Naive B cell (primary cell): ENCODE results near the gene NTPCR. TPM values are rescaled to one million over a fixed set of nuclear protein-coding genes. Genes with fewer than 3 reads are reported as not detected.
"Not testable (repeated sequence)": the region's sequence is repeated elsewhere in the genome, so short reads cannot be mapped to it uniquely, and the experiment has no call there.

Source experiments
- ATAC-seq, 2 donors: fragments of 150-1000 bp; cut with Tn5 transposase; 2 replicates each; pipeline ENCODE4 v1.10.0; 2021; ENCODE audit warnings: low read depth in 2 of 2, mild to moderate bottlenecking in 2 of 2, moderate library complexity in 2 of 2
- DNase-seq: peaks from one replicate; pipeline ENCODE4 v3.0.0; 2022
- H3K27ac Mint-ChIP-seq, 6 donors: one replicate each; pipeline ENCODE4 v1.8.0; 2020 to 2022; ENCODE audit warnings: mild to moderate bottlenecking in 6 of 6, mixed read lengths in 6 of 6, moderate library complexity in 5 of 6, inconsistent platforms in 2 of 6
- H3K27me3 Mint-ChIP-seq, 3 donors: one replicate each; pipeline ENCODE4 v1.8.0; 2021 to 2022; ENCODE audit warnings: mixed read lengths in 3 of 3, mild to moderate bottlenecking in 1 of 3
- H3K36me3 Mint-ChIP-seq, 2 donors: one replicate each; pipeline ENCODE4 v1.8.0; 2020 to 2022; ENCODE audit warnings: mixed read lengths in 2 of 2, inconsistent platforms in 1 of 2, mild to moderate bottlenecking in 1 of 2
- H3K4me1 Mint-ChIP-seq, 3 donors: one replicate each; pipeline ENCODE4 v1.8.0; 2020 to 2022; ENCODE audit warnings: mixed read lengths in 3 of 3, inconsistent platforms in 1 of 3, mild to moderate bottlenecking in 1 of 3, moderate library complexity in 1 of 3
- H3K4me3 Mint-ChIP-seq, 8 donors: one replicate each; pipeline ENCODE4 v1.8.0; 2020 to 2022; ENCODE audit warnings: mild to moderate bottlenecking in 8 of 8, mixed read lengths in 8 of 8, moderate library complexity in 8 of 8, inconsistent platforms in 2 of 8
- H3K9me3 Mint-ChIP-seq, 7 donors: one replicate each; pipeline ENCODE4 v1.8.0; 2020 to 2022; ENCODE audit warnings: mixed read lengths in 7 of 7, mild to moderate bottlenecking in 5 of 7, inconsistent platforms in 2 of 7, moderate library complexity in 1 of 7
- polyA plus RNA-seq, 6 donors: library from polyadenylated mRNA; unstranded; fragments of 300-500 nt; fragmentation: Illumina TruSeq; gene quantifications; one replicate each; pipeline ENCODE4 v1.2.3, GENCODE V29; 2021; ENCODE audit warnings: low read depth in 6 of 6

Gene NTPCR
- polyA plus RNA-seq, 6 donors from 2014 or later: 27.4 to 58.2 (median 51.0) TPM

- not testable (repeated sequence) for ATAC-seq, H3K27ac Mint-ChIP-seq, H3K27me3 Mint-ChIP-seq, H3K4me3 Mint-ChIP-seq, H3K36me3 Mint-ChIP-seq, H3K9me3 Mint-ChIP-seq, H3K4me1 Mint-ChIP-seq, DNase-seq
Measured at GRCh38 chr1:232914271-232914670, 36.1 kb upstream of the NTPCR start.

GRCh38 chr1:232915212-232915611, 35.2 kb upstream of the NTPCR start:
- Mint-ChIP-seq H3K4me1 (no peaks in the 10 kb centered on the region), H3K9me3 (peaks cover 0 to 4% (median 0%) of the 10 kb centered on the region in 7 donors), H3K4me3 (no peak overlapping the region), H3K27ac (no peak overlapping the region), H3K27me3 (peaks cover 0 to 10% (median 6%) of the 10 kb centered on the region in 3 donors), H3K36me3 (no peaks in the 10 kb centered on the region)
- DNase-seq (no peak), ATAC-seq (no peak)

DNA sequence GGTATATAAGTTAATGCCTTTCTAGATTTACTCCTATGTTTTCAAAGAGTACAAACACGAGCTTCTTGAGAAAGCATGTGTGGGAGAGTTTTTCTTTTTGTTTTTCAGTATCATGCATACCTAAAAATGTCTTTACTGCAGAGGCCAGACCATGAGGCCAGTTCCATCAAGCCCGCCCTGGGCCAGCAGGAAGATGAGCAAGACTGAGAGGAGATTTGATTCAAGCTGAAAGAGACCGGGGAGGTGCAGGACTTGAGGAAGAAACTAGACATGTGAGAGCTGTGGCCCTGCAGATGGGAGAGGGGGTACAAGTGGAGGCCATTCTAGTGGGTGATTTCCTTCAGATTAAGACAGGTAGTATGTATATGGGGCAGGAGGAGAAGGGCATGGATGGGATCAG, 33.4 kb upstream of the NTPCR start:
- Mint-ChIP-seq H3K9me3 (peaks cover 0 to 4% (median 0%) of the 10 kb centered on the region in 7 donors), H3K4me3 (no peak overlapping the region), H3K27me3 (peaks cover 0 to 10% (median 6%) of the 10 kb centered on the region in 3 donors), H3K4me1 (no peaks in the 10 kb centered on the region), H3K27ac (no peak overlapping the region), H3K36me3 (no peaks in the 10 kb centered on the region)
- DNase-seq (no peak), ATAC-seq (no peak)

DNA sequence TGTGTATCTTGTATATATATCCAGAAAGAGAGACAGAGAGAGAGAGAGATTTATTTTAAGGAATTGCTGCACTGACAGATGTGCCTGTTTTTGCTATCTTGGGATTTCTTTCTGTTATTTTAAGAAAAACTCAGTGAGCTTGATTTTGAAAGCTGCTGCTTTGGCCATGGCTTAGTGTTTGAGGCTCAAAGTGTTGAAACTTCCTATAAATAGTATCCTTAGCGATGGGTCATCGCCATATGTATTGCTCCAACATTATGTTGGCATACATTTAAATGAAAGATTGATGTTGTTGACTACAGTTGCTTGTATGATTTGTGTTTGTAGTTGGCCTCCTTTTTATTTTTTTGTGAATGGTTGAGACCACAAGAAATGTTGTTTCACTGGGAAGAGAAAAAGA, 29.0 kb upstream of the NTPCR start:
- Mint-ChIP-seq H3K4me3 (no peak overlapping the region), H3K27ac (no peak overlapping the region), H3K27me3 (peaks cover 0 to 10% (median 6%) of the 10 kb centered on the region in 3 donors), H3K4me1 (peaks cover 0 to 2% (median 0%) of the 10 kb centered on the region in 3 donors), H3K9me3 (peaks cover 0 to 4% (median 0%) of the 10 kb centered on the region in 7 donors), H3K36me3 (no peaks in the 10 kb centered on the region)
- ATAC-seq (no peak), DNase-seq (no peak)

DNA sequence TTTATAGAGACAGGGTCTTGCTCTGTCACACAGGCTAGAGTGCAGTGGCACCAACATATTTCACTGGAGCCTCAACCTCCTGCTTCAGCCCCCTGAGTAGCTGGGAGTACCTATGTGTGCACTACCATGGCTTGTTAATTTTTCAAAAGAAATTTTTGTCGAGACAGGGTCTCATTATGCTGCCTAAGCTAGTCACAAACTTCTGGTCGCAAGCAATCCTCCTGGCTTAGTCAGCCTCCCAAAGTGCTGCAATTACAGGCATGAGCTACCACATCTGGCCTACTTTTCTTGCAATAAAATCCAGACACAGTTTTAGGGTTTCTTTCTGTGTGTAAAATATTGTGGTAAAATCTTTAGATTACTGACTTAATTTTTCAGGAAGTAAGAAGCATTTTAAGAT, 27.9 kb upstream of the NTPCR start:
- Mint-ChIP-seq H3K4me3 (no peak overlapping the region), H3K9me3 (peaks cover 0 to 3% (median 0%) of the 10 kb centered on the region in 7 donors)
- no peak for ATAC-seq

DNA sequence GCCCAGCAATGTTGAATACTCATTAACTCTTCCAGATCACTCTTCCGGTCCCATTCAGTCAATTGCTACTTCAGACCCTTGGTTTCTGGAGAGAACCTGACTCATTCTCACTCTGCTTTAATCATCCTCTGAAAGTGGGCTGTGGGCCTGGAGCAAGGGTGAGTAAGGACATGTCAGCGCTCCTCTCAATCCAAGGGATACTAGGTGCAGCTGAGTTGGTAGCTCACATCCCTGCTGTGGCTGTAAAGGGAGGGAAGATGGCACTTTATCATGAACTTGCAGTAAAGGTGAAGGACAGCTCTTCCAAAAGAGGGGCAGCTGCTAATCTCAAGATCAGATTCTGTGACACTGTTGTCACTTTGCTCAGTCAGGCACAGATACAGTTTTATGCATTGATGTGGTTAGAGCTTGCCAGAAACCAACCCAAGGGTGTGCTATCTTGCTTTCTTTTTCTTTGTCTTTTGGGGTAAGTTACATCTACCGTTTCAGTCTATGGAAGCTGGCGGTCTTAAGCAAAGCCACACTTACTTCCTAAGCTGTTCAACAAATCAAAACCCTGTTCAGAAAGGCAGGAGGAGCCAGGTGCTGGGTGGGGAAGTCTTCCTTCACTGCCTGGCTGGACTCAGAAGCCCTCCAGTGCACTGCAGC, 26.5 kb upstream of the NTPCR start:
- Mint-ChIP-seq H3K9me3 (peaks cover 0 to 3% (median 0%) of the 10 kb centered on the region in 7 donors), H3K36me3 (peaks cover 0 to 4% of the 10 kb centered on the region in 2 donors)

More for the DNA sequence above, 27.9 kb upstream of the NTPCR start:
- peaks cover 0 to 4% of the 10 kb centered on the region in 2 donors for H3K36me3 Mint-ChIP-seq
- peaks cover 0 to 10% (median 6%) of the 10 kb centered on the region in 3 donors for H3K27me3 Mint-ChIP-seq
- H3K4me1 Mint-ChIP-seq: peaks cover 0 to 2% (median 0%) of the 10 kb centered on the region in 3 donors
- no peak overlapping the region for H3K27ac Mint-ChIP-seq
- no peak for DNase-seq

GRCh38 chr1:232924874-232925273, 25.5 kb upstream of the NTPCR start:
- ATAC-seq: no peak
- Mint-ChIP-seq H3K4me3 (no peak overlapping the region), H3K9me3 (peaks cover 0 to 3% (median 0%) of the 10 kb centered on the region in 7 donors), H3K27ac (no peak overlapping the region), H3K27me3 (peaks cover 6 to 16% (median 6%) of the 10 kb centered on the region in 3 donors), H3K36me3 (peaks cover 0 to 4% of the 10 kb centered on the region in 2 donors), H3K4me1 (peaks cover 0 to 2% (median 0%) of the 10 kb centered on the region in 3 donors)
- DNase-seq: no peak

More for the DNA sequence above, 26.5 kb upstream of the NTPCR start:
- ATAC-seq (no peak), DNase-seq (no peak)
- H3K27ac Mint-ChIP-seq: no peak overlapping the region
- H3K4me3 Mint-ChIP-seq: no peak overlapping the region
- peaks cover 0 to 2% (median 0%) of the 10 kb centered on the region in 3 donors for H3K4me1 Mint-ChIP-seq
- peaks cover 6 to 16% (median 6%) of the 10 kb centered on the region in 3 donors for H3K27me3 Mint-ChIP-seq

DNA sequence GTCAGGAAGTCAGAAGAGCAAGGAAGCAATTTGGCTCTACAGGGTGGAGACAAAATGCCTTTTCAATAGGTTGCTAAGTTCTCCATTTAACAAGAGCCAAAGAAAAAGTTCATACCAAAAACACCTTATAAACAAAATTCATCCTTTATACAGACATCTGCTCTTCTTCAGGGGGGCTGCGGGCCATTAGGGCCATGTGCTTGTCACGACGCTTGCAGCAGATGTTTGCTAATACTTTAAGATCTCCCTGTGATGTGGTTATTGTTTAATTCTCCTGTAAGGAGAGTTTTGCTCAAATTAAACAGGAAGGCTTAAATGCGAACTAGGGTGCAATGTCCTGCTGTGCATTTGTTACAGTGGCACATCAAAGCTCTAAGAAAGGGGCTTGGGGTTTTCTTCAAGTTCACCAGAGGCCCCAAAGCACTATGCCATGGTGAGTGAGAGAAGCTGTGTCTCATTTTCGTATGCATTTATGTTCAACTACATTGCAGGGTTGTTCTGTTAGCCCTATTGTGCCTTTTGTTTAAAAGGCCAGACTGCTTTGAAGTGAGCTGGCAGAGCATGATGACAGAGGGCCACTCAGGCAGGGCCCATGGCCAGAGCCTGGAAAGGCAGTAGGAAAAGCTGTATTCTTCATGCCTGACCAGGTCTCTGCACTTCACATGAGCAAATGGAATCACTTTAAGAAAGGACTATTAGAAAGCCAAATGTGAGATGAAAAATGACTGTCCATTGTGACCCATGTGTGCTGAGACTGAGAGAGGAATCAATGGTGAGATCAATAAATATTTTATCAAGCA, 24.8 kb upstream of the NTPCR start:
- Mint-ChIP-seq H3K9me3 (peaks cover 0 to 3% (median 0%) of the 10 kb centered on the region in 7 donors), H3K36me3 (peaks cover 0 to 4% of the 10 kb centered on the region in 2 donors), H3K4me3 (no peak overlapping the region), H3K27me3 (peaks cover 6 to 16% (median 6%) of the 10 kb centered on the region in 3 donors), H3K27ac (no peak overlapping the region), H3K4me1 (peaks cover 0 to 2% (median 0%) of the 10 kb centered on the region in 3 donors)
- DNase-seq (no peak), ATAC-seq (no peak)

- H3K36me3 Mint-ChIP-seq, DNase-seq, H3K4me3 Mint-ChIP-seq, H3K9me3 Mint-ChIP-seq, ATAC-seq, H3K4me1 Mint-ChIP-seq: not testable (repeated sequence)
- H3K27me3 Mint-ChIP-seq: peaks cover 6 to 16% (median 10%) of the 10 kb centered on the region in 3 donors
- peak overlapping the region in 1 of 6 donors; percentile 43 for H3K27ac Mint-ChIP-seq
Measured at GRCh38 chr1:232927166-232927565, 23.2 kb upstream of the NTPCR start.

DNA sequence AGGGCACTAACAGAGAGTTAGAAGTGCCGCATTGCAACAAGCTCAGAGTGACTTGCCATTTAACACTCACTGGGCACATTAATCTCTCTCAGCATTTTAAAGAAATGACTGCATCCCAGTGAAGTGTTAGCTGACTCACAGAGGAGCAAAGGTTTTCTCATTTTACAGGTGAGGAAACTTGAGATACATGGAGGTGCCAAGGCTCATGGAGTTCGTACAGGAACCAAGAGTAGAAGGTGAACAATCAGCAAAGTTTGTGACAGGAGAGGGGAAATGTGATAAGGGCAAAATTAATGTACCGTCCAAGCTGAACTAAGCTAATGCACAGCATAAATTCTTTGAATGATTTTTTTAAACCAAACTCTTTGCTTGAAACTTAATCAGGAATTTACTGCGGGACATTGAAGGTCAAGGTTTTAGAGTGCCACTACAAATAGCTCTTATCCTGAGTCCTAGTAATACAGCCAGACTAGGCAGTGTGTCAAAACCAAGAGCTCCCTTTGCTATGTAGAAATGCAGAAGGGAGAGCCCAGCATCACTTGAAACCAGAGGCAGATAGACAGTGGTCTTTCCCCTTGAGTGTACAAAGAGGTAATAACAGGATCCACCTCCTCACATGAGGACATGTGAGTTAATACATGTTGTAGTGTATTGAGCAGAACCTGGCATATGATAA, 22.4 kb upstream of the NTPCR start:
- Mint-ChIP-seq H3K9me3 (peaks cover 0 to 2% (median 0%) of the 10 kb centered on the region in 7 donors), H3K27me3 (peaks cover 6 to 16% (median 10%) of the 10 kb centered on the region in 3 donors), H3K27ac (no peak overlapping the region), H3K4me3 (no peak overlapping the region), H3K36me3 (peaks cover 0 to 4% of the 10 kb centered on the region in 2 donors), H3K4me1 (peaks cover 0 to 2% (median 0%) of the 10 kb centered on the region in 3 donors)
- ATAC-seq (no peak), DNase-seq (no peak)

GRCh38 chr1:232932486-232933425, 17.7 kb upstream of the NTPCR start:
- Mint-ChIP-seq H3K4me1 (no peaks in the 10 kb centered on the region), H3K4me3 (no peak overlapping the region), H3K9me3 (peaks cover 0 to 3% (median 0%) of the 10 kb centered on the region in 7 donors), H3K27me3 (peaks cover 7 to 17% (median 15%) of the 10 kb centered on the region in 3 donors), H3K36me3 (no peaks in the 10 kb centered on the region), H3K27ac (no peak overlapping the region)
- no peak for DNase-seq
- ATAC-seq: no peak

- Mint-ChIP-seq H3K36me3 (peaks cover 0 to 8% of the 10 kb centered on the region in 2 donors), H3K9me3 (peaks cover 0 to 6% (median 2%) of the 10 kb centered on the region in 7 donors), H3K4me1 (no peaks in the 10 kb centered on the region), H3K4me3 (no peak overlapping the region), H3K27me3 (peaks cover 23 to 36% (median 29%) of the 10 kb centered on the region in 3 donors), H3K27ac (no peak overlapping the region)
- DNase-seq (no peak), ATAC-seq (no peak)
Measured at GRCh38 chr1:232936941-232937340, 13.5 kb upstream of the NTPCR start.
